ENCODE measurements around the gene SBNO2. TPM values are rescaled to one million over a fixed set of nuclear protein-coding genes. Genes with fewer than 3 reads are reported as not detected.

The SBNO2 gene
- total and polyA plus RNA-seq, 2 donors (not counting 3 experiments of a cell fraction or from before 2014, with no cell fraction given), result 31.4 to 65.7 TPM

GRCh38 chr19:1089126-1089771 lies 84.8 kb downstream of the SBNO2 start:
- BruUV-seq (replicated peaks), result no TSS peak
- Histone ChIP-seq H3K36me3 (ENCODE audit: control insufficient read depth in 2 of 2, extremely low read depth in 1 of 2, insufficient read depth in 2 of 2, low read length in 2 of 2) (peaks cover 9 to 26% of the 10 kb centered on the region in 2 experiments), H3K4me3 (replicated peaks in 1 of 3; ENCODE audit: insufficient read depth in 1 of 3, low read depth in 1 of 3, low read length in 3 of 3) (no peak overlapping the region), H3K79me2 (ENCODE audit: control insufficient read depth, insufficient read depth, low read length) (peaks cover 13% of the 10 kb centered on the region), H3K4me1 (ENCODE audit: control insufficient read depth, extremely low read depth, insufficient read depth, low read length) (peaks cover 8% of the 10 kb centered on the region), H2AFZ (ENCODE audit: low read depth, low read length) (no peak overlapping the region), H3K4me2 (ENCODE audit: insufficient read depth, low read length) (no peak overlapping the region), H3K9ac (replicated peaks; ENCODE audit: extremely low read depth, insufficient read depth, low read length) (no peak overlapping the region), H3K27ac (ENCODE audit: insufficient read depth, low read depth, low read length) (no peak overlapping the region), H3K9me3 (replicated peaks; ENCODE audit: control insufficient read depth, insufficient read depth, low read length) (no peaks in the 10 kb centered on the region), H3K27me3 (ENCODE audit: control insufficient read depth in 2 of 2, insufficient read depth in 2 of 2, low read length in 2 of 2) (no peaks in the 10 kb centered on the region), H3K9me1 (replicated peaks; ENCODE audit: control insufficient read depth, extremely low read depth, insufficient read depth, low read length) (no peaks in the 10 kb centered on the region), H4K20me1 (replicated peaks; ENCODE audit: control insufficient read depth, extremely low read depth, insufficient read depth, low read length) (no peaks in the 10 kb centered on the region)
- CTCF ChIA-PET, result no interaction called here
- FAIRE-seq, result no peak
- intact Hi-C loops (cut with micrococcal nuclease), result no loop called here
- DNase-seq (ENCODE audit: low read depth, low spot score), result no peak
- TF ChIP-seq POLR2A (IDR thresholded peaks at IDR 0.05; ENCODE audit: low read depth, low read length) (no peak), GATA2 (IDR thresholded peaks at IDR 0.05; ENCODE audit: insufficient read depth, insufficient read length, low read depth, low read length) (no peak), POLR2AphosphoS5 (IDR thresholded peaks at IDR 0.05; ENCODE audit: insufficient read depth, low read depth, low read length) (no peak), MYC (IDR thresholded peaks at IDR 0.05; ENCODE audit: low read depth, low read length) (no peak), MAX (IDR thresholded peaks at IDR 0.05; ENCODE audit: insufficient read depth, insufficient read length) (no peak), JUN (IDR thresholded peaks at IDR 0.05; ENCODE audit: borderline replicate concordance, insufficient read depth, insufficient read length, low read depth) (no peak), CTCF (IDR thresholded peaks at IDR 0.05; ENCODE audit: extremely low read depth in 1 of 2, insufficient read depth in 1 of 2, low read depth in 1 of 2, low read length in 2 of 2) (no peak)
- dilution Hi-C loops (cut with MboI; ENCODE audit: extremely low pct_ligation_motif_present, low sequenced_read_pairs), result no loop called here
- POLR2A ChIA-PET, result no interaction called here

Data from endothelial cell of umbilical vein (primary cell).